Left ventricle myocardium superior (tissue), 1 donor: ENCODE results near the gene DMAC1. TPM values are rescaled to one million over a fixed set of nuclear protein-coding genes. Genes with fewer than 3 reads are reported as not detected.

ENCODE experiments used
- ATAC-seq: fragments of 200-7000 bp; cut with Tn5 transposase; one replicate; pipeline ENCODE4 v1.9.1; 2020; ENCODE audit warnings: mild to moderate bottlenecking, moderate library complexity
- DNase-seq: peaks from one replicate; pipeline ENCODE4 v3.0.0-alpha.2; 2020
- intact Hi-C: fragments of 100-400 bp; cut with micrococcal nuclease; formaldehyde crosslinking; loops from one replicate; pipeline ENCODE4 v1.11.0; 2022
- long read RNA-seq: library from polyadenylated mRNA; unstranded; transcript quantifications from one replicate; pipeline ENCODE4 v2.0.0, GENCODE V29; 2021
- total RNA-seq: library from RNA; stranded (reverse); fragmentation: NEBNext Ultra II Directional; extraction: Animal tissue kit (Norgen Biotek cat#: 25700); gene quantifications from one replicate; pipeline ENCODE4 v1.2.1, GENCODE V29; 2021
- donor health status: DM: no; HTN: yes; CAD: no; lungs with severe emphysema.

DMAC1 gene
- total RNA-seq, result 133 TPM
- long read RNA-seq, transcript DMAC1-201 (2 exons, 2,755 nt), result major isoform, 169 of 205 reads
- long read RNA-seq, partial matches to known transcripts, result 10 of 205 reads
- long read RNA-seq, other reads (novel, unspliced or antisense), result 26 of 205 reads

GRCh38 chr9:7799234-7799943, at the start of gene DMAC1:
Gene DMAC1 (minus strand): TSS chr9:7799778. CDS start chr9:7799734, 44 bp downstream.
- ATAC-seq (peak; percentile 99), DNase-seq (peak; percentile 86)
- intact Hi-C loops, result no loop called here

GRCh38 chr9:7849362-7849761, 49.8 kb upstream of the DMAC1 start:
- no peak for DNase-seq
- intact Hi-C loops, result no loop called here
- no peak for ATAC-seq

- intact Hi-C loops, result no loop called here
- DNase-seq, result no peak
- ATAC-seq, result no peak
Observed at GRCh38 chr9:7848498-7848897, 48.9 kb upstream of the DMAC1 start.

- DNase-seq (no peak), ATAC-seq (peak; percentile 26)
- intact Hi-C loops, result no loop called here
Observed at GRCh38 chr9:7844242-7844641, 44.7 kb upstream of the DMAC1 start.

- intact Hi-C loops, result no loop called here
- ATAC-seq, result no peak
- no peak for DNase-seq
Observed at GRCh38 chr9:7841831-7842230, 42.3 kb upstream of the DMAC1 start.

GRCh38 chr9:7834531-7834930, 35.0 kb upstream of the DMAC1 start:
- DNase-seq, result no peak
- ATAC-seq, result no peak
- intact Hi-C loops, result no loop called here

DNA sequence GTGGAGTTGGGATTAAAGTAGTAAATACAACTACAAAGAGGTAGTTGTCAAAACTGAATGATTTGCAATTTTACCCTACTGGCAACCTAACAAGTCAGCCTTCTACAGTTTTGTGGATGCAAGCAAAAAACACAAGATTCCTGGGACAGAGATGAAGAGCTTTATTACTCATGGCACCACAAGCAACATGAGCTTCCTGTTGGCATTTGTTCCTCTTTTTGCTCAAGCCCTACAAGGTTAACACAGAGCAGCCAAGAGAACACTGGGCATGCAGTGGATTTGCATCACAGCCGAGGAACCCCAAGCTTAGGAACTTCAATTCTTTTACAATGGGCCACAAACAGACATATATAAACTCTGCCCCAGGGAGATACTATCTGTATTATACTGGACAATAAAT, 28.8 kb upstream of the DMAC1 start:
- peak; percentile 42 for ATAC-seq
- intact Hi-C loops, result loop anchor here (10.0 kb wide), 1 partner anchor 1076 kb away; no protein-coding TSS in a partner anchor
- DNase-seq, result no peak

DNA sequence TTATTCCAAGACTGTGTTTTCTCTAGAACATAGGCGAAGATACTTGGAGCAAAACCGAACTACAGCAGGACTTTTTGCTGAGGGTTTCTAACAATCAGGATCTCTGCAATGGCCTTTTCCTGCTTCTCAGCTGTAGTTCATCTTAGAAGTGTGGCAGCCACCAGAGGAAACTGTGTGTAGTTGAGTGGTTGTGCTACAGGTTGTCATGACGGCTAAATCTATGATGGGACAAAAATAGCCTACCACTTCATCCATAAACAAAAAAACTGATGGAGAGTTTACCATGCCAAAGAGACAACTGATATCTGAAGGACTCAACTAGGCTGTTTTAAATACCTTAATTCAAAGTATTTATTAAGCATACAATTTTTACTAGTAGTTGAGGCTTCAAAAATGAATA, 28.2 kb upstream of the DMAC1 start:
- intact Hi-C loops, result loop anchor here (10.0 kb wide), 1 partner anchor 1077 kb away; no protein-coding TSS in a partner anchor
- DNase-seq, result no peak
- ATAC-seq, result peak; percentile 83

DNA sequence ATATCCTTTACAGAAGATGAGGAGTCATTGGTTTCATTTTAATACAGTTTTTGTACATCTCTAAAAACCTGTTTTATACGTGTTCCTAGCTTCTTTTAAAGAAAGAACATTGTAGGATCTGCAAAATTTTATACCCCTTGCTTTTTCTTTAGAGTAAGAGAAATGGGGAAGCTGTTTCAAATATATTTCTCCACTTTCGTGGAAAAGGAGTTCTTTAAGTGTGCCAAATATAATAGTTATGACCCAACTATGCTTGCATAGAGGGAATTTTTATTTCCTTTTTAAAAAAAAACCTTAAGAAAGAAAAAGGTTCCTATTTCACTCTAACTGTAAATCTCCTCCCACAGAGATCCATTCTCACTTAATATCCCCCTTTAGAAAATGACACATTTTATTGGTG, 27.5 kb upstream of the DMAC1 start:
- intact Hi-C loops, result loop anchor here (10.0 kb wide), 1 partner anchor 1078 kb away; no protein-coding TSS in a partner anchor
- ATAC-seq, result no peak
- no peak for DNase-seq

DNA sequence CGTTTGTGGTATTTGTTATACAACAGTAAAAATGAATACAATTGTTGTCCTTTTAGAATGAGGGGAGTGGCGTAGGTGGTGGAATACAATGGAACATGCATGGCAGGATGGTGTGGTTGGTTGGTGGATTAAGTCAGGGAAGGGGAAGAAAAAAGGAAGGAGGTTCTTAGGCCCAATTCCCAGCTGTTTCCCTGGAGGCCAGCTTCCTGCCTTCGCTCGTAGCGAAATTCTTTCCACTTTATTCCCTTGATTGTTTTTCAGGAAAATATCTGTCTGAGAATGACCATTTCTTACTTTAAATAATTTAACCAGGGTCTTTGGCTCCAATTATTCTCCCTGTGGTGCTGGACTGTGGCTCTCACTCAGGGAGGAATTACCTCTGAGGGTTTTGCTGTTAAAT, 24.1 kb upstream of the DMAC1 start:
- DNase-seq (no peak), ATAC-seq (no peak)
- intact Hi-C loops, result loop anchor here (10.0 kb wide), 1 partner anchor 1081 kb away; no protein-coding TSS in a partner anchor

- no peak for ATAC-seq
- intact Hi-C loops, result loop anchor here (10.0 kb wide), 1 partner anchor 1085 kb away; no protein-coding TSS in a partner anchor
Observed at GRCh38 chr9:7819984-7820383, 20.4 kb upstream of the DMAC1 start.

GRCh38 chr9:7816021-7816420, 16.4 kb upstream of the DMAC1 start:
- no peak for ATAC-seq
- DNase-seq, result no peak
- intact Hi-C loops, result no loop called here

More at GRCh38 chr9:7819984-7820383, 20.4 kb upstream of the DMAC1 start:
- DNase-seq, result no peak

- intact Hi-C loops, result no loop called here
- no peak for ATAC-seq
- DNase-seq, result no peak
Observed at GRCh38 chr9:7813030-7813429, 13.5 kb upstream of the DMAC1 start.

DNA sequence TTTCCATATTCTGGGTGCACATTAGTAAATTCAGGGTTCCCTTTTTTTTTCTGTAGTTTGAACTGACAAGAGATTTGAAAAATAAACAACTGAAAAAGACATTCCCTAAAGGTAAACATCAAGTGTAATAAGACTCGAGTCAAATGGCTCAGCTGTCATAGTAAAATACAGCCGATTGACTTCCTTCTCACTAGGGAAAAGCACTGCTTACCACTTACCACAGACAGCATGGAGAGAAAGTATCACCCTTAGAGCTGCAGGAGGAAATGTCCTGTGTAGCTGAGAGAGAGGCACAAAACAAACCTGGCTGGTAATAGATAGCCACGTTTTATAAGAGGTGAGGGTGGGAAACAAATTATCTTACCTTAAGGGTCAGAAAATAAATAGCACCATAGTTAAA, 12.1 kb upstream of the DMAC1 start:
- no peak for DNase-seq
- intact Hi-C loops, result no loop called here
- ATAC-seq, result no peak

GRCh38 chr9:7802666-7803065, 3.1 kb upstream of the DMAC1 start:
- intact Hi-C loops, result no loop called here
- no peak for ATAC-seq

GRCh38 chr9:7799944-7800285, 337 bp upstream of the DMAC1 start:
- ATAC-seq (peak; percentile 18), DNase-seq (no peak)
- intact Hi-C loops, result no loop called here

More at GRCh38 chr9:7802666-7803065, 3.1 kb upstream of the DMAC1 start:
- no peak for DNase-seq

GRCh38 chr9:7794196-7794595, 5.4 kb downstream of the DMAC1 start:
- intact Hi-C loops, result no loop called here
- ATAC-seq, result no peak
- DNase-seq, result no peak

DNA sequence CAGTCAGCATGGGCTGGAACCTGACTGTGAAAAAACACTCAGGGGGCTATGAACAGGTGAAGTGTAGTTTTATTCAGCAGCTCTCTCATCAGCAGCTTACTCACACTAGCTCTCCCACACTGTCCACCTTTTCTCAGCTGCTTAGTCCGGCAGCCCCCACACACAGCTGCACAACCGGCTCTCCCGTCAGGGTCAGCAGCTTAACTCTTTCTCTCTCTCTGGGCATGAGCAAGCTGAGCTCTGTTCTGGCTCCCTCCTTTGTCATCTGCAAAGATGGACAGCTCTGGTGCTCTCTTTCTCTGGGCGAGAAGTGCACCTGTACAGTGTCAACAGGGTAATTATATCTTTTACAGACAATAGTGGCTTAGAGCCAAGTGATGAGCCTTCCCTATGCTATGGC, 8.2 kb downstream of the DMAC1 start:
- intact Hi-C loops, result no loop called here
- DNase-seq, result no peak
- ATAC-seq, result no peak

- intact Hi-C loops, result no loop called here
- ATAC-seq (no peak), DNase-seq (no peak)
Observed at GRCh38 chr9:7790819-7791182, 8.8 kb downstream of the DMAC1 start.

DNA sequence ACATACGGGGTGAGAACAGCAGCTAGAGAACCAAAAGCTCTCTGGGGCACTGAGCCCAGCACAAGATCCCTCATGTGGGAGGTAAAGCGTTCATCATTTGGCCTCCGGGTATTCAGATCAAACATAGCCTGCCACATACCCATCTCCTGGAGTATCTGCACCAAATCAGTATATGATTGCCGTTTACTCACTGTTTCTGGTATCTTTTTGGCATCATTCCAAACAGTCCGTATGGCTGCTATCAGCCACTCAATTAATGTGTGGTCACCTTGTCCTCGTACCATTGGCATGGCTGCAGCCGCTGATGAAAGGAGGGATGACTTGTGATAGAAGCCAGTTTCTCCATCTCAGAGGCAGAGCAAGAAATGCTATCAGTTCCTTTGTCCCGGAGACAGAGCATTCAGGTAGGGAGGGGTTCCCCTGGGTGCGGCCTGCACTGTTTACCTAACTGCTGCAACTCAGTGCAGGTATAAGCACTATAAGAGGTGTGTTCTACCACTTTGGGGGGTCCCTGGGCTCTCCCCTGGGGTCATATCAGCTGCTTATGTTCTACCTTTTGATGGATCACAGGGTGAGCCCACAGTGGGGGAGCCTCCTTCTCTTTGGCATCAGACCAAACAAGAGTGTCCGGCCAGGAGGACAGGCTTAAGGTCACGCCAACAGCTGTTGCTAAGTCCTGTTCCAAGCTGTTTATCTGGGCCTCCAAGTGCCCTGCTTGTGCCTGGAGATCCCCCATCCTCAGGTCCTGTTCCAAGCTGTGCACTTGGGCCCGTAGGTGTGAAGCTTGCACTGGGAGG, 9.4 kb downstream of the DMAC1 start:
- DNase-seq (no peak), ATAC-seq (no peak)
- intact Hi-C loops, result no loop called here
